K562 (cell line): Measurements from ENCODE around the gene SAMD11. TPM values are rescaled to one million over a fixed set of nuclear protein-coding genes. Genes with fewer than 3 reads are reported as not detected.

Experiments
- ATAC-seq: fragments of 200-7000 bp; cut with Tn5 transposase; 3 replicates; pipeline ENCODE4 v1.9.1; 2020; ENCODE audit warnings: moderate library complexity
- BruUV-seq: library from RNA; stranded (reverse); fragments of 400-500 nt; replicated peaks from 2 replicates; lab custom pipeline; 2021; lab: Mats Ljungman, UMichigan
- CTCF ChIA-PET: fragments of 300-600 bp; formaldehyde crosslinking; extraction: SDS; loops from one replicate; lab custom pipeline; 2021; ENCODE audit warnings: low intra/inter-chr PET ratio; lab: Yijun Ruan, JAX
- POLR2A ChIA-PET: fragments of 300-600, 350-650 bp; sonication (Branson Sonifier 250); formaldehyde crosslinking; extraction: SDS; loops from one replicate; lab custom pipeline; 2021; ENCODE audit warnings: antibody characterized with exemption, inconsistent platforms; lab: Yijun Ruan, JAX
- DNase-seq, 4 experiments: peaks; one replicate each; pipeline versions ENCODE4 v3.0.0 to v3.0.0-alpha.2; 2011 to 2018; ENCODE audit warnings: low spot score in 3 of 4, mixed read lengths in 3 of 4; ENCODE audit errors: extremely low read depth in 1 of 4
- FAIRE-seq: peaks from 2 replicates; lab custom pipeline; 2011; peaks lifted over from hg19 to GRCh38; lab: Jason Lieb, UNC
- H2AFZ ChIP-seq: 2 replicates; pipeline ENCODE4 v1.6.0; 2011; ENCODE audit warnings: low read depth, low read length, control low read depth, inconsistent platforms
- H3K27ac ChIP-seq: fragments of 200-600 bp; 3 replicates; pipeline ENCODE4 v1.8.0; 2011; ENCODE audit warnings: low read depth, mild to moderate bottlenecking, control low read depth, inconsistent platforms, low read length, moderate library complexity, mixed read lengths; ENCODE audit errors: extremely low read depth
- H3K27me3 ChIP-seq, 2 experiments: fragments of 300-600 bp in 1 of 2; 2 replicates in 1 of 2; 3 replicates in 1 of 2; pipeline versions ENCODE4 v1.6.0 to v1.8.0; 2011; ENCODE audit warnings: inconsistent platforms in 2 of 2, low read length in 2 of 2, mild to moderate bottlenecking in 1 of 2, mixed read lengths in 1 of 2, moderate library complexity in 1 of 2; ENCODE audit not compliant: control insufficient read depth in 2 of 2, insufficient read depth in 2 of 2
- H3K36me3 ChIP-seq: fragments of 300-600 bp; 3 replicates; pipeline ENCODE4 v1.8.0; 2011; ENCODE audit warnings: mild to moderate bottlenecking, low read length, inconsistent platforms; ENCODE audit not compliant: control insufficient read depth, insufficient read depth
- H3K4me1 ChIP-seq, 2 experiments: fragments of 200-600 bp in 1 of 2; replicated peaks in 1 of 2; 2 replicates in 1 of 2; 3 replicates in 1 of 2; pipeline versions ENCODE4 v1.5.1 to v1.8.0; 2011; ENCODE audit warnings: inconsistent platforms in 2 of 2, low read length in 2 of 2, mild to moderate bottlenecking in 1 of 2, mixed read lengths in 1 of 2, moderate library complexity in 1 of 2; ENCODE audit not compliant: control insufficient read depth in 2 of 2, insufficient read depth in 2 of 2
- H3K4me2 ChIP-seq: 2 replicates; pipeline ENCODE4 v1.6.1; 2011; ENCODE audit warnings: low read length, control low read depth, inconsistent platforms, mixed read lengths; ENCODE audit not compliant: insufficient read depth
- H3K4me3 ChIP-seq: fragments of 200-600 bp; sonication (generic), shearing (Covaris generic); 2 replicates; pipeline ENCODE4 v1.5.1; 2016; ENCODE audit warnings: control low read depth, inconsistent platforms
- H3K79me2 ChIP-seq: fragments of 200-600 bp; 3 replicates; pipeline ENCODE4 v1.8.0; 2011; ENCODE audit warnings: low read length, inconsistent platforms; ENCODE audit not compliant: control insufficient read depth, insufficient read depth
- H3K9ac ChIP-seq, 2 experiments: 2 replicates each; pipeline versions ENCODE4 v1.6.0 to v1.6.1; 2011; ENCODE audit warnings: low read depth in 2 of 2, low read length in 2 of 2, control low read depth in 1 of 2, inconsistent platforms in 1 of 2, mild to moderate bottlenecking in 1 of 2, mixed read lengths in 1 of 2; ENCODE audit not compliant: insufficient read depth in 1 of 2
- H3K9me1 ChIP-seq: one replicate; pipeline ENCODE4 v1.6.0; 2011; ENCODE audit warnings: inconsistent platforms, mild to moderate bottlenecking, low read length, moderate library complexity; ENCODE audit not compliant: control insufficient read depth, insufficient read depth
- H3K9me3 ChIP-seq: replicated peaks from 2 replicates; pipeline ENCODE4 v1.5.1; 2011; ENCODE audit warnings: low read depth, low read length, inconsistent platforms; ENCODE audit not compliant: control insufficient read depth, insufficient read depth
- H4K20me1 ChIP-seq: replicated peaks from 2 replicates; pipeline ENCODE4 v1.6.1; 2011; ENCODE audit warnings: low read length, inconsistent platforms, mixed read lengths; ENCODE audit not compliant: control insufficient read depth, insufficient read depth
- CBX3 ChIP-seq, 2 experiments: IDR thresholded peaks; 1 replicate in 1 of 2; 2 replicates in 1 of 2; pipeline ENCODE4 v1.6.1; 2012; ENCODE audit warnings: inconsistent platforms in 2 of 2, low read length in 2 of 2, borderline replicate concordance in 1 of 2, control low read depth in 1 of 2
- CCNT2 ChIP-seq: IDR thresholded peaks from 2 replicates; pipeline ENCODE4 v1.6.1; 2011; ENCODE audit warnings: borderline replicate concordance, low read depth, mild to moderate bottlenecking, moderate library complexity, mixed read lengths, low read length; ENCODE audit not compliant: insufficient read length; ENCODE audit errors: extremely low read depth
- CTBP1 ChIP-seq: fragments of 450-650 bp; IDR thresholded peaks from 2 replicates; pipeline ENCODE4 v1.6.1; 2016; ENCODE audit warnings: borderline replicate concordance
- CTCF ChIP-seq, 3 experiments: IDR thresholded peaks in 2 of 3; conservative IDR thresholded peaks in 1 of 3; 2 replicates each; pipeline ENCODE4 v1.5.1; 2011 to 2012; ENCODE audit warnings: low read length in 3 of 3, mild to moderate bottlenecking in 3 of 3, control low read depth in 2 of 3, improper control_type of control experiment in 1 of 3, inconsistent platforms in 1 of 3, low read depth in 1 of 3, mixed read lengths in 1 of 3, moderate library complexity in 1 of 3; ENCODE audit not compliant: insufficient read depth in 2 of 3
- EZH2 ChIP-seq: IDR thresholded peaks from 2 replicates; pipeline ENCODE4 v1.6.1; 2012; ENCODE audit warnings: low read depth, mild to moderate bottlenecking, inconsistent platforms, low read length, borderline replicate concordance
- ILF3 ChIP-seq: fragments of 450-650 bp; IDR thresholded peaks from 2 replicates; pipeline ENCODE4 v1.6.1; 2018; ENCODE audit warnings: antibody characterized with exemption, mild to moderate bottlenecking, moderate library complexity, borderline replicate concordance
- KDM2B ChIP-seq: fragments of 250-450 bp; sonication (Bioruptor Pico); IDR thresholded peaks from 2 replicates; pipeline ENCODE4 v1.8.0; 2021; ENCODE audit warnings: mild to moderate bottlenecking, moderate library complexity
- KDM5B ChIP-seq: fragments of 200-600 bp; sonication (generic); IDR thresholded peaks from 2 replicates; pipeline ENCODE4 v1.6.1; 2012; ENCODE audit warnings: low read depth, mild to moderate bottlenecking, moderate library complexity, low read length, control low read depth, inconsistent platforms; ENCODE audit not compliant: insufficient replicate concordance
- MAFG ChIP-seq: fragments of 450-650 bp; conservative IDR thresholded peaks from 2 replicates; pipeline ENCODE4 v1.6.1; 2016; ENCODE audit warnings: missing genetic modification characterization, missing compliant biosample characterization
- MEF2A ChIP-seq: IDR thresholded peaks from 2 replicates; pipeline ENCODE4 v1.6.1; 2011; ENCODE audit warnings: low read depth, mild to moderate bottlenecking, low read length, moderate library complexity; ENCODE audit not compliant: control insufficient read depth
- MTA1 ChIP-seq: fragments of 450-650 bp; IDR thresholded peaks from 2 replicates; pipeline ENCODE4 v1.6.1; 2017; ENCODE audit warnings: borderline replicate concordance
- NFIC ChIP-seq: fragments of 450-650 bp; IDR thresholded peaks from 2 replicates; pipeline ENCODE4 v1.6.1; 2017; ENCODE audit warnings: mild to moderate bottlenecking, inconsistent platforms
- OTX1 ChIP-seq: fragments of 450-650 bp; formaldehyde crosslinking; IDR thresholded peaks from 2 replicates; pipeline ENCODE4 v1.4.0; 2022; ENCODE audit warnings: mild to moderate bottlenecking
- PCBP1 ChIP-seq: fragments of 200-400 bp; formaldehyde crosslinking; IDR thresholded peaks from 2 replicates; pipeline ENCODE4 v1.6.1; 2018; ENCODE audit warnings: mild to moderate bottlenecking, low read depth, low read length; ENCODE audit not compliant: poor library complexity, severe bottlenecking
- SMAD4 ChIP-seq: fragments of 250-450 bp; sonication (Bioruptor Pico); conservative IDR thresholded peaks from 2 replicates; pipeline ENCODE4 v1.8.0; 2021; ENCODE audit warnings: inconsistent platforms, mild to moderate bottlenecking, moderate library complexity
- TEAD1 ChIP-seq, 2 experiments: fragments of 450-650 bp in 1 of 2; sonication (generic) in 1 of 2; formaldehyde crosslinking; IDR thresholded peaks; 2 replicates each; pipeline versions ENCODE4 v1.4.0 to v1.8.0; 2020 to 2022; ENCODE audit warnings: mild to moderate bottlenecking in 2 of 2, missing genetic modification reagents in 1 of 2
- ZBTB7A ChIP-seq: IDR thresholded peaks from 2 replicates; pipeline ENCODE4 v1.6.1; 2011; ENCODE audit warnings: low read depth, mild to moderate bottlenecking, low read length, moderate library complexity, borderline replicate concordance; ENCODE audit not compliant: control insufficient read depth
- ZNF143 ChIP-seq: sonication (generic); formaldehyde crosslinking; IDR thresholded peaks from 2 replicates; pipeline ENCODE4 v1.9.0; 2022; ENCODE audit warnings: mild to moderate bottlenecking, missing genetic modification reagents
- WGBS: fragments of 100-300 bp; shearing (Covaris generic); methylation state at CpG from one replicate; pipeline ENCODE4 v1.1.6; 2016; ENCODE audit warnings: low coverage, mixed read lengths; ENCODE audit not compliant: insufficient coverage; ENCODE audit errors: missing lambda C conversion rate; 5-methylcytosine and 5-hydroxymethylcytosine counted together
- in situ Hi-C: fragments of 300-500 bp; cut with MboI; formaldehyde crosslinking; loops from 4 replicates; pipeline ENCODE4 v1.15.0; 2018; ENCODE audit warnings: inconsistent platforms, mixed read lengths
- intact Hi-C: fragments of 100-400 bp; cut with micrococcal nuclease; formaldehyde crosslinking; loops from 2 replicates; pipeline ENCODE4 v1.14.2; 2022
- polyA plus RNA-seq, 8 experiments: library from polyadenylated mRNA; depleted of rRNA in 4 of 8; stranded (reverse) in 5 of 8; unstranded in 3 of 8; fragments of >200 nt; fragmentation: Nextera tagmentation in 2 of 8; fragmentation: Illumina TruSeq in 1 of 8; extraction: Ambion mirVana in 2 of 8; extraction: Trizol in 1 of 8; gene quantifications; 2 replicates each; pipeline versions ENCODE4 v1.2.1 to v1.2.3, GENCODE V29; 2011 to 2014; ENCODE audit warnings: inconsistent platforms in 1 of 8, missing spikeins in 1 of 8
- total RNA-seq, 7 experiments: library from RNA; depleted of rRNA in 6 of 7; stranded (reverse); fragments of >200 nt in 6 of 7; fragmentation: Illumina TruSeq in 2 of 7; extraction: Trizol in 2 of 7; gene quantifications; 2 replicates each; pipeline versions ENCODE4 v1.2.1 to v1.2.3, GENCODE V29; 2011 to 2021; ENCODE audit warnings: low replicate concordance in 1 of 7

SAMD11 gene
- total and polyA plus RNA-seq, 9 of the 15 experiments (the other 6 are each of a cell fraction or from before 2014, with no cell fraction given), result 0.07 to 0.82 (median 0.11) TPM; not detected in 2

- Histone ChIP-seq H3K9me3 (no peaks in the 10 kb centered on the region), H3K27ac (no peak overlapping the region), H4K20me1 (peaks cover 57% of the 10 kb centered on the region), H3K4me3 (no peak overlapping the region), H3K27me3 (peaks cover 43 to 78% of the 10 kb centered on the region in 2 experiments), H3K36me3 (no peaks in the 10 kb centered on the region), H3K4me1 (peaks cover 14 to 94% of the 10 kb centered on the region in 2 experiments), H3K79me2 (no peaks in the 10 kb centered on the region), H3K9ac (peak overlapping the region in 1 of 2 experiments; percentile 80; a peak in 2 of 4 replicates), H2AFZ (no peak overlapping the region), H3K9me1 (no peaks in the 10 kb centered on the region), H3K4me2 (0 out of 2 replicates have a peak overlapping the region, but pooled peaks have one; percentile 65)
- FAIRE-seq, result no peak
- ChIA-PET CTCF (no interaction called here), POLR2A (interaction anchor here (0.7 to 1.2 kb wide), 3 partner anchors 8 to 23 kb away, joined by 3 to 4 read pairs (median 3); no protein-coding TSS in a partner anchor)
- ATAC-seq, result peak; percentile 55
- peak; percentile 59 to 81 (median 76) for DNase-seq
- intact Hi-C loops (no loop called here), in situ Hi-C loops (no loop called here)
- WGBS, result 3% methylated on average over 47 of the region's 65 CpGs
- BruUV-seq, result no TSS peak
- TF ChIP-seq ILF3 (no peak), ZNF143 (CRISPR knock-in tag) (0 out of 2 replicates have a peak, but pooled peaks have one; percentile 11), KDM2B (CRISPR knock-in tag) (peak; percentile 76; the same call in 1 of the 2 replicates), SMAD4 (CRISPR knock-in tag) (no peak), CTCF (IDR thresholded peaks at IDR 0.05 in 2 of 3, conservative IDR thresholded peaks at IDR 0.05 in 1 of 3; ENCODE audit: insufficient read depth in 2 of 3, low read depth in 1 of 3, low read length in 3 of 3) (0 out of 6 replicates have a peak, but pooled peaks of 1 of the 3 experiments have one; percentile 1), KDM5B (peak; percentile 30), CBX3 (IDR thresholded peaks at IDR 0.05; ENCODE audit: borderline replicate concordance in 1 of 2, low read length in 2 of 2) (no peak), TEAD1 (CRISPR knock-in tag; IDR thresholded peaks at IDR 0.05) (0 out of 4 replicates have a peak, but pooled peaks of 1 of the 2 experiments have one; percentile 35), MTA1 (no peak), EZH2 (peak; percentile 91; the same call in 1 of the 2 replicates), MEF2A (no peak), CTBP1 (no peak), ZBTB7A (peak; percentile 53; the same call in 1 of the 2 replicates), NFIC (0 out of 2 replicates have a peak, but pooled peaks have one; percentile 32), MAFG (tag) (no peak), OTX1 (CRISPR knock-in tag) (no peak), PCBP1 (peak; percentile 4), CCNT2 (peak; percentile 37)
Measured at GRCh38 chr1:925561-926421, 2.1 kb downstream of the SAMD11 start.
